Measurements from ENCODE around the gene MFNG. TPM values are rescaled to one million over a fixed set of nuclear protein-coding genes. Genes with fewer than 3 reads are reported as not detected.
"Not testable (repeated sequence)": the region's sequence is repeated elsewhere in the genome, so short reads cannot be mapped to it uniquely, and the experiment has no call there.

The MFNG gene
- total RNA-seq, 1 experiment from 2014 or later: 0.17 TPM

GRCh38 chr22:37476389-37477329, 9.5 kb downstream of the MFNG start:
- DNase-seq (ENCODE audit: low read depth): no peak

GRCh38 chr22:37474447-37475090, 11.6 kb downstream of the MFNG start:
- no peak for DNase-seq (ENCODE audit: low read depth)

GRCh38 chr22:37473437-37473946, 12.7 kb downstream of the MFNG start:
- no peak for DNase-seq (ENCODE audit: low read depth)

GRCh38 chr22:37472418-37473006, 13.7 kb downstream of the MFNG start:
- peak; percentile 29 for DNase-seq (ENCODE audit: low read depth)

- no peak for DNase-seq (ENCODE audit: low read depth)
These were observed 14.3 kb downstream of the MFNG start for GRCh38 chr22:37471727-37472417.

- DNase-seq (ENCODE audit: low read depth): no peak
These were observed 16.1 kb downstream of the MFNG start for GRCh38 chr22:37470087-37470445.

GRCh38 chr22:37469416-37470086, 16.6 kb downstream of the MFNG start:
- DNase-seq (ENCODE audit: low read depth): no peak

- DNase-seq (ENCODE audit: low read depth): not testable (repeated sequence)
These were observed 17.9 kb downstream of the MFNG start for GRCh38 chr22:37468201-37468695.

GRCh38 chr22:37467391-37467955, 18.7 kb downstream of the MFNG start:
- DNase-seq (ENCODE audit: low read depth): no peak

- DNase-seq (ENCODE audit: low read depth): peak; percentile 68
These were observed 22.0 kb downstream of the MFNG start for GRCh38 chr22:37464181-37464580.

GRCh38 chr22:37462983-37463382, 23.2 kb downstream of the MFNG start:
- peak; percentile 48 for DNase-seq (ENCODE audit: low read depth)

GRCh38 chr22:37462436-37462835, 23.7 kb downstream of the MFNG start:
- no peak for DNase-seq (ENCODE audit: low read depth)

- no peak for DNase-seq (ENCODE audit: low read depth)
These were observed 24.2 kb downstream of the MFNG start for GRCh38 chr22:37461961-37462360.

- no peak for DNase-seq (ENCODE audit: low read depth)
These were observed 25.5 kb downstream of the MFNG start for GRCh38 chr22:37460684-37461083.

- no peak for DNase-seq (ENCODE audit: low read depth)
These were observed 27.0 kb downstream of the MFNG start for GRCh38 chr22:37459206-37459605.

- peak; percentile 35 for DNase-seq (ENCODE audit: low read depth)
These were observed 28.9 kb downstream of the MFNG start for GRCh38 chr22:37457093-37457893.

GRCh38 chr22:37456346-37456745, 29.8 kb downstream of the MFNG start:
- no peak for DNase-seq (ENCODE audit: low read depth)

GRCh38 chr22:37455896-37456295, 30.3 kb downstream of the MFNG start:
- DNase-seq (ENCODE audit: low read depth): no peak

GRCh38 chr22:37454857-37455686, 31.1 kb downstream of the MFNG start:
- peak; percentile 83 for DNase-seq (ENCODE audit: low read depth)

All from LHCN-M2 (cell line).